ENCODE results near the gene ARFIP1. TPM values are rescaled to one million over a fixed set of nuclear protein-coding genes. Genes with fewer than 3 reads are reported as not detected.

Gene ARFIP1
- polyA plus RNA-seq, 1 donor from 2014 or later: 35.1 TPM

DNA sequence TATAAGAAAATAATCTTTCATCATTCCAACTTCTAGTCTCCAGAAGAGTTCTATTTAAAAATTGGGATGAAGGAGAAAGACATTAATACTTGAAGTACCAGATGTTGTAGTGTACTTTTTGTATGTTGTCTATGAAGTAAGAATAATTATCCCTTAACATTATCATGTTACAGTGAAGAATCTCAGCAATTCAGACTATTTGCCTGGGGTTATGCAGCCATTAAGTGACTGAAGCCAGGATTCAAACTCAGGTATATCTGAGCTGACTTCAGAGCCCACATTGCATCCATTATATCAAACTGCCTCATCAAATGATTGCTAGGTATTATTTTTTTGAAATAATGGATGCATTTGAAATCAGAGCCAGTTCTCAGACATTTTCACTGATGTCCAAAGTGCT, 80.3 kb downstream of the ARFIP1 start:
- Histone ChIP-seq H3K9ac (ENCODE audit: low read length) (no peak overlapping the region), H3K9me3 (ENCODE audit: low read length) (no peaks in the 10 kb centered on the region), H3F3A (ENCODE audit: insufficient read depth, low read length, poor library complexity, severe bottlenecking) (no peaks in the 10 kb centered on the region), H3K79me2 (replicated peaks; ENCODE audit: insufficient read depth, low read length) (no peaks in the 10 kb centered on the region), H3K4me3 (ENCODE audit: low read length) (no peak overlapping the region), H2AFZ (ENCODE audit: low read depth, low read length) (no peak overlapping the region), H3K27me3 (ENCODE audit: insufficient read depth, low read depth, low read length) (no peaks in the 10 kb centered on the region), H3K36me3 (ENCODE audit: insufficient read depth, low read length) (no peaks in the 10 kb centered on the region), H3K4me2 (ENCODE audit: low read length) (no peak overlapping the region), H4K20me1 (ENCODE audit: insufficient read depth) (no peaks in the 10 kb centered on the region), H3K27ac (ENCODE audit: low read length) (no peak overlapping the region), H3K9me2 (ENCODE audit: insufficient read depth, low read length) (no peaks in the 10 kb centered on the region)
- TF ChIP-seq EZH2 (IDR thresholded peaks at IDR 0.05; ENCODE audit: borderline replicate concordance, insufficient read depth, low read length, poor library complexity, severe bottlenecking) (no peak), EP300 (conservative IDR thresholded peaks at IDR 0.05; ENCODE audit: poor library complexity, severe bottlenecking) (no peak), SMC3 (conservative IDR thresholded peaks at IDR 0.05; ENCODE audit: poor library complexity) (no peak), RAD21 (conservative IDR thresholded peaks at IDR 0.05) (no peak), TAF1 (IDR thresholded peaks at IDR 0.05; ENCODE audit: low read depth) (no peak), POLR2AphosphoS5 (IDR thresholded peaks at IDR 0.05) (no peak), MXI1 (conservative IDR thresholded peaks at IDR 0.05; ENCODE audit: poor library complexity, severe bottlenecking) (no peak)
- TF ChIP-seq, protein P1, sequence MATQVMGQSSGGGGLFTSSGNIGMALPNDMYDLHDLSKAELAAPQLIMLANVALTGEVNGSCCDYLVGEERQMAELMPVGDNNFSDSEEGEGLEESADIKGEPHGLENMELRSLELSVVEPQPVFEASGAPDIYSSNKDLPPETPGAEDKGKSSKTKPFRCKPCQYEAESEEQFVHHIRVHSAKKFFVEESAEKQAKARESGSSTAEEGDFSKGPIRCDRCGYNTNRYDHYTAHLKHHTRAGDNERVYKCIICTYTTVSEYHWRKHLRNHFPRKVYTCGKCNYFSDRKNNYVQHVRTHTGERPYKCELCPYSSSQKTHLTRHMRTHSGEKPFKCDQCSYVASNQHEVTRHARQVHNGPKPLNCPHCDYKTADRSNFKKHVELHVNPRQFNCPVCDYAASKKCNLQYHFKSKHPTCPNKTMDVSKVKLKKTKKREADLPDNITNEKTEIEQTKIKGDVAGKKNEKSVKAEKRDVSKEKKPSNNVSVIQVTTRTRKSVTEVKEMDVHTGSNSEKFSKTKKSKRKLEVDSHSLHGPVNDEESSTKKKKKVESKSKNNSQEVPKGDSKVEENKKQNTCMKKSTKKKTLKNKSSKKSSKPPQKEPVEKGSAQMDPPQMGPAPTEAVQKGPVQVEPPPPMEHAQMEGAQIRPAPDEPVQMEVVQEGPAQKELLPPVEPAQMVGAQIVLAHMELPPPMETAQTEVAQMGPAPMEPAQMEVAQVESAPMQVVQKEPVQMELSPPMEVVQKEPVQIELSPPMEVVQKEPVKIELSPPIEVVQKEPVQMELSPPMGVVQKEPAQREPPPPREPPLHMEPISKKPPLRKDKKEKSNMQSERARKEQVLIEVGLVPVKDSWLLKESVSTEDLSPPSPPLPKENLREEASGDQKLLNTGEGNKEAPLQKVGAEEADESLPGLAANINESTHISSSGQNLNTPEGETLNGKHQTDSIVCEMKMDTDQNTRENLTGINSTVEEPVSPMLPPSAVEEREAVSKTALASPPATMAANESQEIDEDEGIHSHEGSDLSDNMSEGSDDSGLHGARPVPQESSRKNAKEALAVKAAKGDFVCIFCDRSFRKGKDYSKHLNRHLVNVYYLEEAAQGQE (IDR thresholded peaks at IDR 0.05; ENCODE audit: borderline replicate concordance): no peak
- TF ChIP-seq, protein P2, sequence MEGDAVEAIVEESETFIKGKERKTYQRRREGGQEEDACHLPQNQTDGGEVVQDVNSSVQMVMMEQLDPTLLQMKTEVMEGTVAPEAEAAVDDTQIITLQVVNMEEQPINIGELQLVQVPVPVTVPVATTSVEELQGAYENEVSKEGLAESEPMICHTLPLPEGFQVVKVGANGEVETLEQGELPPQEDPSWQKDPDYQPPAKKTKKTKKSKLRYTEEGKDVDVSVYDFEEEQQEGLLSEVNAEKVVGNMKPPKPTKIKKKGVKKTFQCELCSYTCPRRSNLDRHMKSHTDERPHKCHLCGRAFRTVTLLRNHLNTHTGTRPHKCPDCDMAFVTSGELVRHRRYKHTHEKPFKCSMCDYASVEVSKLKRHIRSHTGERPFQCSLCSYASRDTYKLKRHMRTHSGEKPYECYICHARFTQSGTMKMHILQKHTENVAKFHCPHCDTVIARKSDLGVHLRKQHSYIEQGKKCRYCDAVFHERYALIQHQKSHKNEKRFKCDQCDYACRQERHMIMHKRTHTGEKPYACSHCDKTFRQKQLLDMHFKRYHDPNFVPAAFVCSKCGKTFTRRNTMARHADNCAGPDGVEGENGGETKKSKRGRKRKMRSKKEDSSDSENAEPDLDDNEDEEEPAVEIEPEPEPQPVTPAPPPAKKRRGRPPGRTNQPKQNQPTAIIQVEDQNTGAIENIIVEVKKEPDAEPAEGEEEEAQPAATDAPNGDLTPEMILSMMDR (IDR thresholded peaks at IDR 0.05; ENCODE audit: poor library complexity, severe bottlenecking): no peak

DNA sequence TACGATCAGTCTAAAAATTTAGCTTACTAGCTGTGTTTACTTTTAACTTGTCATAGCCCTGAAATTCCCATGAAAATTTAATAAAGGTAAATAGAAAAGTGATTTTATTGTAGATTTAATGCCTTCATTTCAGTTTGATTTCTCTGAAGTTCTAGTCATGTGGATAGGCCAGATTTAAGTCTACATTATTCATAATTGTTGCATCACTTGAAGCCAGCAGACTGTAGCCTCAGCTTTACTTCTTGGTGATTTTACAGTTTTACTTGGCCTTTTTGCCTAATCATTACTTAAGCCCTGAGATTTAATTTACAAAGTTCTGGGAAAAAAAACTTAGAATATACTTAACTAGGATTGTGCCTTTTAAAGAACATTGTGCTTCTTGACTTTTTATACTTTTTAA, 82.9 kb downstream of the ARFIP1 start:
- Histone ChIP-seq H3K36me3 (ENCODE audit: insufficient read depth, low read length) (no peaks in the 10 kb centered on the region), H3K9me2 (ENCODE audit: insufficient read depth, low read length) (no peaks in the 10 kb centered on the region), H3K79me2 (replicated peaks; ENCODE audit: insufficient read depth, low read length) (no peaks in the 10 kb centered on the region), H3K4me2 (ENCODE audit: low read length) (no peak overlapping the region), H2AFZ (ENCODE audit: low read depth, low read length) (no peak overlapping the region), H3K9me3 (ENCODE audit: low read length) (no peaks in the 10 kb centered on the region), H3K27ac (ENCODE audit: low read length) (no peak overlapping the region), H3F3A (ENCODE audit: insufficient read depth, low read length, poor library complexity, severe bottlenecking) (no peaks in the 10 kb centered on the region), H3K4me3 (ENCODE audit: low read length) (no peak overlapping the region), H3K27me3 (ENCODE audit: insufficient read depth, low read depth, low read length) (no peaks in the 10 kb centered on the region), H4K20me1 (ENCODE audit: insufficient read depth) (no peaks in the 10 kb centered on the region), H3K9ac (ENCODE audit: low read length) (no peak overlapping the region)
- TF ChIP-seq EZH2 (IDR thresholded peaks at IDR 0.05; ENCODE audit: borderline replicate concordance, insufficient read depth, low read length, poor library complexity, severe bottlenecking) (no peak), TAF1 (IDR thresholded peaks at IDR 0.05; ENCODE audit: low read depth) (no peak), MXI1 (conservative IDR thresholded peaks at IDR 0.05; ENCODE audit: poor library complexity, severe bottlenecking) (no peak), RAD21 (conservative IDR thresholded peaks at IDR 0.05) (no peak), SMC3 (conservative IDR thresholded peaks at IDR 0.05; ENCODE audit: poor library complexity) (no peak), EP300 (conservative IDR thresholded peaks at IDR 0.05; ENCODE audit: poor library complexity, severe bottlenecking) (no peak)
- TF ChIP-seq, protein P2 (IDR thresholded peaks at IDR 0.05; ENCODE audit: poor library complexity, severe bottlenecking): no peak
